ENCODE results near the gene TGM3.
A peak's percentile ranks its signal among the peaks of the same experiment; 100 is the strongest.

The TGM3 gene

DNA sequence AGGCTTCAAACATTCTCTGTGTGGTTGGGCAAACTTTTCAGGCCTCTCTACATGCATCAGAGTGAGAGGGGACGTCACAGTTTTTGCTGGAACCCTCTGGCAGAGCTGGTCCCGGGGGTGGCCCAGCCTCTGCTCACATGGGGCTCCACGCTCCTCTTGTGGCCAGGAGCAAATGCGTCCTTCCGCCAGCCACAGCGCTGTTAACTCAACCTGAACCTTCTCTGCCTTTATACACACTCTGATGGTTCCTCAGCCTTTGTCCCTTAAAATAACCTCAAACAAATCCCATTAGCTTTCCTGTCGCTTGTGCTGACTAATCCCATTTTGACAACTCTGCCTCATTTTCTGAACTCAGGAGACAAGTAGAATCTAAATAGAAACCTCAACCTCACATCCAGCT lies 45.5 kb downstream of the TGM3 start:
- no peak for DNase-seq

DNA sequence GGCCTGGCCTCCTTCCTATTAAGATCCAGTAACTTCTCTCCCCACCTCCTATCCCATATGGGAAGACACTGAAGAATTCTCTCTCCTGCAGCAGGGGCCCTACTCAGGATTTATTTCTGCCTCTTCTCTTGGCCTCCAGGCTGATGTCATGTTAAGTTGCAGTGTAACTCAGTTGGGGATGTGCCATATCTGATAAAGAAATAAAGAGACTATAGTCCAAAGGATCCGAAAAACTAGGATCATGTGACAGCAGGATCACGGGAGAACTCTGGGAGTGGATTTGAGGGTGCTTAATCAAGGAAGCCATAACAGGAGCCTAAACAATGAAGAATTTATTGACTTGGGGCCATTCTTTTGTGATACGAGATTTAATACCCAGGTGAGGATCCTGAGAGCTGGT lies 46.4 kb downstream of the TGM3 start:
- no peak for DNase-seq

DNA sequence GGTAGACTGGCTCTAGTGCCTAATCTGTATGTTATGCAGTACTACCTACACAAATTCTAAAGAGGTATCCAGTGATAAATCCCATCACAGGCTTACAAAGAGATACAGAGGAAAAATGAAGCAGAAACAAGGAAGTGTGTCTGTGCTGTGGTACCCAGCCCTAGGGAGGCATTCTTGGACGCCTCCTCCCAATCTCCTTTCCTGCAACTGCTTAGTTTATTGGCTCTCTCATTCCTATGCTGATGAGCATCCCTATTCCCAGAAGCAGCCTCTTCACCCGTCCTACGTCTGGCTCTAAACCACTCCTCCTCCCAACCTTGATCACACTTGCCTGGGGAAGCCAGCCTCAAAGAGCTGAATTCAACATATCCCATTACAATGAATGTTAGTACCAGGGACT lies 50.4 kb downstream of the TGM3 start:
- no peak for DNase-seq

GRCh38 chr20:2348336-2348735 lies 52.5 kb downstream of the TGM3 start:
- DNase-seq, result no peak

DNA sequence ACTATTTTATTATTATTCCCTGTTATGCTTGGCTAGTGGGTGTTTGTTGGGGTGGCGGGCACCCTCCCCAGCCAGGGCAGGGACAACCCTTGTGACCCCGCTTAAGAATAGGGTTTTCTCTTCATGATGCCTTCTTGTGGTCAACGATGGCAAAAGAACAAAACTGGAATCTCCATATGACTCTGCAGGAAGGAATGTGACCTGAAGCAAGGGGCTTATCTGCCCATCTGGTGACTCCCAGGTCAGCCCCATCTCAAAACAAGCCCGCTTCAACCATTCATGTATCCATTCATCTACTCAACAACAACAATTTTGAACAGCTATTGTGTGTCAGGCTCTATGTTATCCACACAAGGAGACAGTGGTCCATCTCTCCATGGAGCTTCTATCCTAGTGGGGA lies 54.0 kb downstream of the TGM3 start:
- DNase-seq, result no peak

DNA sequence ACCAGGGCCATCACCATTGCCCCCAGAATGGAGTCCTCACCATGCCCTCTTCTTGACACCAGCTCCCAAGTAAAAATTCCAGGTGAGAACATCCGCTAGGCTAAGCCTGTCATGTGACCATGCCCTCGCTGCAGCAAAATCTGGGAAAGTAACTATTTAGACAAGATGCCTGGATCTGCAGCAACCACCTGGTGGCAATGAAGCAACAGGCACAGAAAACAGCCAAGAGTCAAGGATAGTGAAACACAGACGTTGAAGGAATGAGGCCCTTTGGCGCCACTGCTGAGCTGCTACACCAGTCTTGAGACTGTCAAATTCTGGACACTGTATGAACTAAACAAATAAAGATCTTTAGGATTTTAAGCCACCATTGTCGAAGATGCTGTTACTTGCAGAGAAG lies 54.8 kb downstream of the TGM3 start:
- DNase-seq, result no peak

DNA sequence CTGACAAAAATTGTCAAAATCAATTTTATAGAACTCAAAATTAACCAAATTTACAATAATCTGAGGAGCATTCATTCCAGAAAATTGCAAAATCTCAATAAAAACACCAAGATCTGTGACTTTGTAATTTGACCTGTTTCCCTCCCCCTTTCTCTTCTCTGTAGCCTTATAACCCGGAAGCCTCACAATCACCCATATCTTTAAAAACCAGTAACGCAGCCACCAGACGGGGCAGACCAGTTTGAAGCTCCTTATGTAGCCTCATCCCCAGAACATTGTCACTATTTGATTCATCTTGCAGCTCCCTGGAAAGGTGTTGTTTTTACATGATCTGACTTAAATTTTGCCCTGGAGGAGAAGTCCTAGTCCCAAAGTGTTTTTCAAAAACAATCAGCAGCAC lies 57.4 kb downstream of the TGM3 start:
- DNase-seq, result no peak

- DNase-seq, result no peak
These were observed 61.3 kb downstream of the TGM3 start for GRCh38 chr20:2357114-2357513.

GRCh38 chr20:2358006-2358405 lies 62.2 kb downstream of the TGM3 start:
- DNase-seq, result no peak

DNA sequence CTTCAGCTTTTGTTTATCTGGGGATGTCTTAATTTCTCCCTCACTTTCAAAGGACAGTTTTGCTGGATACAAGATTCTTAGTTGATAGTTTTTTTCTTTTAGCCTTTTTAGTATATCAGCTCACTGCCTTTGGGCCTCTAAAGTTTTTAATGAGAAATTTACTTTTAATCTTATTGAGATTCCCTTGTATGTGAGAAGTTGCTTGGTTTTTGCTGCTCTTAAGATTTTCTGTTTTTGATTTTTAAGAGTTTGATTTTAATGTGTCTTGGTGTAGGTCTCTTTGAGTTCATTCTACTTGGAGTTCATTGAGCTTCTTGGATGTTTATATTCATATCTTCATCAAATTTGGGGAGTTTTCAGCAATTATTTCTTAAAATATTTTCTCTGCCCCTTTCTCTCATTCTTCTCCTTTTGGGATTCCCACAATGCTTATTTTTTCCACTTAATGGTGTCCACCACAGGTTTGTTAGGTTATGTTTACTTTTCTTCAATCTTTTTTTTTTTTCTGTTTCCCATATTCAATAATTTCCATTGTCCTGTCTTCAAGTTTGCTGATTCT lies 65.3 kb downstream of the TGM3 start:
- DNase-seq, result no peak

DNA sequence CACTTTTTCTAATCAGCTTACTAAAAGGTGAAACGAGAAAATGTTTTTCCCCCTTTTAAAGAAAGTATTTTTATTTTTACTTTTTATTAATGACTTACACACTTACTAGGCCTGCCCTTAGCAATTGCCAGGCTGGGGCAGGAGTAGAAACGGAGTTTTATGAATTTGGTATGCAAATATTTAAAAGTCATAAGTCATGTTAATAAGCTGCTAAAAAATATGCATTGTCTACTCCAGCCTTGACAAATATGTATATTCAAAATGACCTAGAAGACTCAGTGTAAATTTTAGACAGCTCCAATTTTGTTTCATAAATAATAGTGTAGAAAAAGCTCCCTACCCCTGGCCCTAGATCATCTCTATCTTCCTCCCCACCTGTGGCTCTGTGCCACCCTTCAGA lies 67.4 kb downstream of the TGM3 start:
- DNase-seq, result no peak

DNA sequence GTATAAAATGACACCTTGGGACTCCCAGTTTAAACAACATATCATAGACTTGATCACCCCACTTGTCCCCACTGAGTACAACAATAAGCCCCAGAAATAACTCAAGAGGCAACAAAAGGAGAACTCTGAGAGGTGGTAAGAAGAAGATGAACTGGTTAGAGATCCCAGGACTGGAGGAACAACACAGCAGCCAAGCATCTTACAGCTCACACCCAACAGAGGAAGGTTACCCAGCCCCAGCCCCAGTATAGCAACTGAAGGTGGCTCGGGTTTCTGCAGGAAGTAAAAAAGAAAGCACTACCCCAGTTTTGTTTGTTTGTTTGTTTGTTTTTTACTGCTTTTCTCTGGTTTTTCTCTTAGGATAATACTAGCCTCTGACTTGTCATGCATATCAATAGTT lies 67.8 kb downstream of the TGM3 start:
- no peak for DNase-seq

DNA sequence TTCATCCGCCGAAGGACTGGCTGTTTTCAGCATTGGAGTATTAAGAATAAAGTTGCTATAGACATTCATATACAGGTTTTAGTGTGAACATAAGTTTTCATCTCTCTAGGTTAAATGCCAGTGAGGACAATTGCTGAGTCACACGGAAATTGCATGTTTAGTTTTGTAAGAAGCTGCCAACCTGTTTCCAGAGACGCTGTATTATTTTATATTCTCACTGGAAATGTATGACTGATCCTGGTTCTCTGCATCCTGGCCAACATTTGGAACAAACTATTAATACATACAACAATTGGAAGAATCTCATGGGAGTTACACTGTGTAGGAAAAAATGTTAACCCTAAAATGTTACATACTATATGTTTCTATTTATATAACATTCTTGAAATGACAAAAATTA lies 68.2 kb downstream of the TGM3 start:
- DNase-seq, result no peak

DNA sequence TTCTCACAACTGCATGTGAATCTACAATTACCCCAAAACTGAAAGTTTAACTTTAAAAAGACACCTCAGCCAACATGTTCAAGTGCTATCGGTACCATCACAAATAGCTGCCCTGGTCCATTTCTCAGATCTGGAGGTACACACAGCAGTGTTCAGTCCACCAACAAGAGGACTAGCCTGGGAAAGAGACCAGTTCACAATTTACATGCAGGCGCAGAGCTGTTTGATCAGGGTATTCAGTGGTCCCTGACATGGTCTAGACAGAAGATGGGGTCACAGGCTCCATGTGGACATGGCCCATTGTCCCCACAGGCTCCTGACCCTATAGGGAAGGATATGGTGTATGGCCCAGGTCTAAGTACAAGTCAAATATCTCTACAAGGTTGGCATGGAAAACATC lies 69.3 kb downstream of the TGM3 start:
- no peak for DNase-seq

DNA sequence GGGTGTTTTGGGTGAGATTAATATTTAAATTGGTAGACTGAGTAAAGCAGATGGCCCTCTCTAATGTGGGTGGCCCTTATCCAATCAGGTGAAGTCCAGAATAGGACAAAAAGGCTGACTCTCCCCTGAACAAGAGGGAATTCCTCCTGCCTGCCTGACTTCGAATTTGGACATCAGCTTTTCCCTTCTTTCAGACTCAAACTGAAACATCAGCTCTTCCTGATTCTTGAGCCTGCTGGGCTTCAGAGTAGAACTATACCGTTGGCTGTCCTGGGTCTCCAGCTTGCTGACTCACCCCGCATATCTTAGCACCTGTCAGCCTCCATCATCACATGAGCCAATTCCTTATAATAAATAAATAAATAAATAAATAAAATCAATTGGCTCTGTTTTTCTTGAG lies 69.9 kb downstream of the TGM3 start:
- no peak for DNase-seq

GRCh38 chr20:2368621-2369020 lies 72.8 kb downstream of the TGM3 start:
- no peak for DNase-seq

DNA sequence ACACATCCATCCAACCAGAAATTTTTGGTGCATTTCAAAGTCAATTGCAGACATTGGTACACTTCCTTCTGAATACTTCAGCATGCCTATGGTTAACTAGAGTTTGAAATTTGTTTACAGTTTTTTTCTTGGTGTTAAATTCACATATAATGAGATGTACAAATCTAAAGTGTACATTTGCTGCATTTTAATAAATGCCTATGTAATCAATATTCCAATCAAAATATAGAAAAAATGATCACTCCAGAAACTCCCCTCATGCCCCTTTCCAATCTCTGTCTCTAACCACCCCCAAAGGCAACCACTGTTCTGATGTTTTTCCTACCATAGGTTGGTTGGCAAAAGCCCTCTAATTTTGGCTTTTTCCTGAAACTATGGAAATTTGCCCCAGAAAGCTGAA lies 77.3 kb downstream of the TGM3 start:
- DNase-seq, result no peak

GRCh38 chr20:2374346-2375125 lies 78.7 kb downstream of the TGM3 start:
- no peak for DNase-seq

DNA sequence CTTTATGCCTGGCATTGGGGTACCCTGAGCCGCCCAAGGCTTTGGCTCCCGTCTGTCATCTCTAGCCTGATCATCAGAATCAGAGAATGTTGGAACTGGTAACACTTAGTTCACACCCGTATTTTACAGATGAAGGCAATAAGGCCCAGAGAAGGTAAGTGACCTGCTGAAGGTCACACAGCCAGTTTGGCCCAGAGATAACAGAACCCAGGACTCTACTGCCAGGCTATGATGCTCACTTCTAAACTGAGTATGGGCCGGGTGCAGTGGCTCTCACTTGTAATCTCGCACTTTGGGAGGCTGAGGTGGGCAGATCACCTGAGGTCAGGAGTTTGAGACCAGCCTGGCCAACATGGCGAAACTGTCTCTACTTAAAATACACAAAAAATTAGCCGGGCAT lies 83.1 kb downstream of the TGM3 start:
- DNase-seq, result no peak

GRCh38 chr20:2379511-2380229 lies 83.9 kb downstream of the TGM3 start:
- peak; percentile 48 for DNase-seq

DNA sequence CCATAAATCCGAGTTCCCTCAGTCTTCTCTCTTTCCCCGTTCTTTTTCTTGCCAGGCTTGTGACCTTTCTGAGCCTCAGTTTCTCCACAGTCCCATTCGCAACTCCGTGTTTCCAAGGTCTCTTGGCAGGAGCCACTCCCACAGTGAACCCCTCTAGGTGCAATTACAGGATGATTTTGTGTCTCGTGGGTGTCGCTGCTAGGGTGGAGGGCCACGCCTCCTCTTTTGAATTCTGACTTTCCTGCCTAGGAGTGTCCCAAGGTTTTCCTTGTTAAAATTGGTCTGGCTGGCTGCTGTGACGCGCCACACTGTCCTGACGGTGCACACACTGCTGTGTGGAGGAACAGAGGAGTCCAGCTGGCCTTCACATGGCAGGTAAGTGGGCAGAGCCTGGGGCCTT lies 84.8 kb downstream of the TGM3 start, which contains the start of gene TGM6:
TGM6 (plus strand) TSS at position 301 of the 400 bp plus-strand sequence; CDS start at position 369, 68 bp downstream.
- no peak for DNase-seq

DNA sequence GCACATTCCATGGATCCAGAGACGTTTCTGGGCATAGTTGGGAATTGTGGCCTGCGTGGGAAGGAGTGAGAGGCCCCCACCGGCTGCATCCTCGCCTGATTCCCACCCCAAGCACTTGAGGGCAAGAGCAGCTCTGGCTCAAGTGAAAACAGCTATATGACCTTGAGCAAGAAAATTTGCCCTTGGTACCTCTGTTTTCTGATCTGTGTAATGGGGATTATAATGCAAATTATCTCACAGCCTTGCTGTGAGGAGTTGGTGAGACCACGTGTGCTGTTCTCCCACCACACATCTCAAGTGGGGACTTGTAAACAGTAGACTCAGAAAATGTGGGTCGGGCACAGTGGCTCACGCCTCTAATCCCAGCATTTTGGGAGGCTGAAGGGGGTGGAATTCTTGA lies 85.5 kb downstream of the TGM3 start:
- no peak for DNase-seq

- DNase-seq, result no peak
These were observed 87.0 kb downstream of the TGM3 start for GRCh38 chr20:2382833-2383232.

DNA sequence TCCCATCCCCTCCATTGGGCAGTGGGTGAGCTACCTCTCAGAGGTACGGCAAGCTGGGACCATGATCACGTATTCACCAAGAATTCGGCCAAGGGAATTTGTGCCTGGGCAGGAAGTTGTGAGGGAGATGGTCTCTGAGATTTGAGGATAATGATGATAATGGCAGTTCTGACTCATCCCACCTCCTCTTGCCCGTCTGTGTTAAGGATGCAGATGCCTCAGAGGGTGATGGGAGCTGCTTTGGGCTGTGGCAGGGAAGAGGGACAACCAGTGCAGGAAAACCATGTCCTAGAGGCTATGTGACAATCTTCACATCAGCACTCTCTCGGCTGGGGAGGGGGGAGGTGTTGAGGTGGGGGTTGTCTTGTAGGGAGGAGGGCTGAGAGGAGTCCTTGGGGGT lies 89.2 kb downstream of the TGM3 start:
- DNase-seq, result no peak

Measured in CD4-positive, alpha-beta T cell treated with Interleukin-21 for 1 hour (primary cell).